Measurements from ENCODE around the gene CAMK1. TPM values are rescaled to one million over a fixed set of nuclear protein-coding genes. Genes with fewer than 3 reads are reported as not detected.

CAMK1 gene
- total and polyA plus RNA-seq, 7 donors = 3.9 to 7.2 (median 5.5) TPM

DNA sequence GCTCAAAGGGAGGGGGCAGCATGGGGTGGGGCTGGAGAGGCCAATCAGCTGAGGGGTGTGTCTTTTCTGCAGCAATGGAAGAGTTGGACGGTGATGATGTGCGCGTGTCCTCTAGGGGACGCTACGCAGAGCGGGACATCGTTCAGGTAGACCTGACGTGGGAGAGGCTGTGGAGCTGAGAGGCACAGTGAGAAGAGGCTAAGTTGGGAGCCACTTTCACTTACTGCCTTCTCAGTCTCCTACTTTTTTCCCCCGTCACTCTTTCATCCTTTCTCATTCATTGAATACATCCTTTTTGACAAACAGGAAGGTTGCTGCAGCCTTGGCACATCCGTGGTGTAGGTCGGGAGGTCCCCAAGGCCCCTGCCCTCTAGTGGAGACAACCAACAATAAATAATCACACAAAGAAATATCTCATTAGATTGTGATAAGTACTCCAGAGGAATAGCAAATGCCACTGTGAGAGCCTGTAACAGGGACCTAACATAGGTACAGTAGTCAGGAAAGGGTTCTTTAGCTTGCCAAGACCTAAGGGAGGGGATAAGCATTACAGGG lies 42.6 kb downstream of the CAMK1 start:
- DNase-seq = no peak
- no peak overlapping the region for H3K27ac ChIP-seq
- H3K9me3 ChIP-seq = no peaks in the 10 kb centered on the region
- no peak overlapping the region for H3K4me3 ChIP-seq
- H3K36me3 ChIP-seq (ENCODE audit: insufficient read depth in 1 of 2, low read depth in 1 of 2) = no peaks in the 10 kb centered on the region
- TF ChIP-seq, protein P1, sequence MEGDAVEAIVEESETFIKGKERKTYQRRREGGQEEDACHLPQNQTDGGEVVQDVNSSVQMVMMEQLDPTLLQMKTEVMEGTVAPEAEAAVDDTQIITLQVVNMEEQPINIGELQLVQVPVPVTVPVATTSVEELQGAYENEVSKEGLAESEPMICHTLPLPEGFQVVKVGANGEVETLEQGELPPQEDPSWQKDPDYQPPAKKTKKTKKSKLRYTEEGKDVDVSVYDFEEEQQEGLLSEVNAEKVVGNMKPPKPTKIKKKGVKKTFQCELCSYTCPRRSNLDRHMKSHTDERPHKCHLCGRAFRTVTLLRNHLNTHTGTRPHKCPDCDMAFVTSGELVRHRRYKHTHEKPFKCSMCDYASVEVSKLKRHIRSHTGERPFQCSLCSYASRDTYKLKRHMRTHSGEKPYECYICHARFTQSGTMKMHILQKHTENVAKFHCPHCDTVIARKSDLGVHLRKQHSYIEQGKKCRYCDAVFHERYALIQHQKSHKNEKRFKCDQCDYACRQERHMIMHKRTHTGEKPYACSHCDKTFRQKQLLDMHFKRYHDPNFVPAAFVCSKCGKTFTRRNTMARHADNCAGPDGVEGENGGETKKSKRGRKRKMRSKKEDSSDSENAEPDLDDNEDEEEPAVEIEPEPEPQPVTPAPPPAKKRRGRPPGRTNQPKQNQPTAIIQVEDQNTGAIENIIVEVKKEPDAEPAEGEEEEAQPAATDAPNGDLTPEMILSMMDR (IDR thresholded peaks at IDR 0.05) = no peak
- 8 to 14% (median 13%) methylated on average over 11 of the region's 11 CpGs for WGBS, 3 donors
- no peaks in the 10 kb centered on the region for H3K4me1 ChIP-seq
- intact Hi-C loops (cut with DNase I) = no loop called here
- ATAC-seq = no peak
- H3K27me3 ChIP-seq (ENCODE audit: insufficient read depth in 3 of 3, low read length in 2 of 3) = no peaks in the 10 kb centered on the region

DNA sequence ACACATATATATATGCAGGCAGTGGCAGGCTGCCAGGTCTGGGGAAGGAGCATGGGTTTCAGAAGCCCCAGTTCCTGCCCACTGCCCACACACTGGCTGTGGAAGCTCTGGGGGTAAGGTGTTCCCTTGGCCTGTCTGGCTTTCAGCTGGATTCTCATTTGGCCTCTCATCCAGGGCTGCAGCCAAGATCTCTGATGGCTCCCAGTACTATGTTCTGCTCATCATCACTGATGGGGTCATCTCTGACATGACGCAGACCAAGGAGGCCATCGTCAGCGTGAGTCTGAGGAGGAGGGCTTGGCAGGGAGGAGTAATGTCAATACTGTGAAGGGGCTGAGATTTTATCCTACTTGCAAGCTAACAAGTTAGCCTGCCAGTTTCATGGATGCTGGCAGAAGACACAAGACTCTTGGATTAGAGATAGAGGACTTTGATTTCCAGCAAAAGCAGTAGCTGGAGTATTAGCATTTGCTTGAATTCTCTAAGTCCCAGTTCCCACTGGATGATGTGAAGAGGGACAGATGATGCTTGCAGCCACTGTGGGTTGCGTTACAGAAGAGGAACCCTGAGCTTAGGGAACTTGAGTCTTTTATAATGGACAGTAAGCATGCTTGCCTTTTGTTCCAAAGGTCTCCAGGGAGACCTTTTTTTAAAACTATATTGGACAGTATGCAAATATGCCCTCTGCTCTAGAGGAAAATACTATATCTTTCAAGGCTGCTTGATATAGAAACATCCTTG lies 43.8 kb downstream of the CAMK1 start:
- Histone ChIP-seq H3K27me3 (ENCODE audit: insufficient read depth in 3 of 3, low read length in 2 of 3) (no peaks in the 10 kb centered on the region), H3K9me3 (no peaks in the 10 kb centered on the region), H3K36me3 (ENCODE audit: insufficient read depth in 1 of 2, low read depth in 1 of 2) (no peaks in the 10 kb centered on the region), H3K4me1 (no peaks in the 10 kb centered on the region), H3K27ac (no peak overlapping the region), H3K4me3 (no peak overlapping the region)
- WGBS, 3 donors = 84 to 96% (median 87%) methylated on average over 4 of the region's 4 CpGs
- intact Hi-C loops (cut with DNase I) = no loop called here
- ATAC-seq (no peak), DNase-seq (no peak)
- TF ChIP-seq, protein P1 (IDR thresholded peaks at IDR 0.05) = no peak

DNA sequence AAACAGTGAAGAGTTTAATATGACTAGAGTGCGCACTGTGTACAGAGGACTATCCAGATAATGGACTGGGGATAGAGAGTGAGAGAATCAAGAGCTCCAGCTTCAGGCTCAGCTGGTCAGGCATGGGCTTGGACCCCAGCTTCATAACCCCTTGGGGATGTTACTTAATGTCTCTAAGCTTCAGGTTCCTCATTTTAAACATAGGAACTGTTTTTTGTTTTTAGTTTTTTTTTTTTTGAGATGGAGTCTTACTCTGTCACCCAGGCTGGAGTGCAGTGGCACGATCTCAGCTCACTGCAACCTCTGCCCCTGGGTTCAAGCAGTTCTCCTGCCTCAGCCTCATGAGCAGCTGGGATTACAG lies 48.1 kb downstream of the CAMK1 start:
- Histone ChIP-seq H3K4me3 (no peak overlapping the region), H3K27ac (no peak overlapping the region), H3K27me3 (ENCODE audit: insufficient read depth in 3 of 3, low read length in 2 of 3) (no peaks in the 10 kb centered on the region), H3K36me3 (ENCODE audit: insufficient read depth in 1 of 2, low read depth in 1 of 2) (no peaks in the 10 kb centered on the region), H3K4me1 (no peaks in the 10 kb centered on the region), H3K9me3 (no peaks in the 10 kb centered on the region)
- TF ChIP-seq, protein P1 (IDR thresholded peaks at IDR 0.05) = no peak
- DNase-seq (no peak), ATAC-seq (no peak)
- WGBS, 3 donors = 81 to 92% (median 86%) methylated on average over 2 of the region's 2 CpGs
- intact Hi-C loops (cut with DNase I) = no loop called here

DNA sequence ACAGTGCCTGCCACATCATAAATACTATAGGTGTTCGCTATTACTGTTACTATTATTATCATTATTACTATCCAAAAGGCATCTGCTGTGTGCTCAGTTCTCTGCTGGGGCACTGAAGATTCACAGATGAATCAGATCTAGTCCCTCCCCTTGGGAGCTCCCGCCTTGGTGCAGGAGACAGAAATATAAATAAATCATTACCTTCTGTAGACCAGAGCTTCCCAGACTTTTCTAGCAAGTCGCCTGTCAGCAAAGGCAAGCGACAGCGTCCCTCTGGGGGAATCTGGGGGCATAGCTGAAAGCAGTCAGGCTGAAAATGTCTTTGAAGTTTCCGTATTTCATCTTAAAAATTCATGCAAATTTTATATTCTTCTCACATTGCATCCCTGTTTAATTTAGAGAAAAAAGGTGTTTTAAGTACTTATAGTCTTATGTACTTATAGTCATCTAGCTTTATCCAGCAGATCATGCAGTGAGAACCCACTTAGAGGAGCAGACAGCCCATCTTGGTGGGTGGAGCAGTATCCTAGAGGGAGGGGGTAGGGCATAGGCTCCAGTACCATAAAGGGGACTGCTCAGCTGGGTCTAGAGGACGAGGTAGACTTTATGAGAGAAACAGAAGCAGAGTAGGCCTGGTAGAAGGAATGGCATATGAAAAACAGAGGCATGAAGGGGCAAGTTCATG lies 48.6 kb downstream of the CAMK1 start:
- no peaks in the 10 kb centered on the region for H3K9me3 ChIP-seq
- TF ChIP-seq, protein P1 (IDR thresholded peaks at IDR 0.05) = no peak
- no peak overlapping the region for H3K4me3 ChIP-seq
- no peak overlapping the region for H3K27ac ChIP-seq
- H3K36me3 ChIP-seq (ENCODE audit: insufficient read depth in 1 of 2, low read depth in 1 of 2) = no peaks in the 10 kb centered on the region
- DNase-seq = no peak
- H3K27me3 ChIP-seq (ENCODE audit: insufficient read depth in 3 of 3, low read length in 2 of 3) = no peaks in the 10 kb centered on the region
- peak in 2 of 4 donors; percentile 30 to 47 for ATAC-seq
- H3K4me1 ChIP-seq = no peaks in the 10 kb centered on the region
- WGBS, 3 donors = 42 to 45% (median 44%) methylated on average over 7 of the region's 7 CpGs
- intact Hi-C loops (cut with DNase I) = no loop called here

All from psoas muscle (tissue), 8 donors.